Neural progenitor cell (in vitro differentiated cells): ENCODE data around the gene SPATA12. TPM values are rescaled to one million over a fixed set of nuclear protein-coding genes. Genes with fewer than 3 reads are reported as not detected.

Experiments used
- DNase-seq: peaks from one replicate; pipeline ENCODE4 v3.0.0-alpha.2; 2016; ENCODE audit warnings: low spot score
- H2AFZ ChIP-seq: fragments of 200-600 bp; sonication (generic); replicated peaks from 2 replicates; pipeline ENCODE4 v1.6.1; 2016; ENCODE audit warnings: antibody characterized with exemption
- H3F3A ChIP-seq: fragments of 200-600 bp; sonication (generic); 2 replicates; pipeline ENCODE4 v1.6.1; 2016; ENCODE audit warnings: antibody characterized with exemption, low read depth
- H3K27ac ChIP-seq: fragments of 200-600 bp; sonication (generic); 2 replicates; pipeline ENCODE4 v1.5.1; 2016; ENCODE audit warnings: mild to moderate bottlenecking
- H3K27me3 ChIP-seq: fragments of 200-600 bp; sonication (generic); 2 replicates; pipeline ENCODE4 v1.6.1; 2016; ENCODE audit warnings: mild to moderate bottlenecking, moderate library complexity
- H3K36me3 ChIP-seq: fragments of 200-600 bp; sonication (generic); 2 replicates; pipeline ENCODE4 v1.5.1; 2016
- H3K4me1 ChIP-seq: fragments of 200-600 bp; sonication (generic); 2 replicates; pipeline ENCODE4 v1.6.1; 2016; ENCODE audit warnings: mixed run types
- H3K4me2 ChIP-seq: fragments of 200-600 bp; sonication (generic); 2 replicates; pipeline ENCODE4 v1.6.1; 2016
- H3K4me3 ChIP-seq: fragments of 200-600 bp; sonication (generic); 2 replicates; pipeline ENCODE4 v1.5.1; 2016
- H3K79me2 ChIP-seq: fragments of 200-600 bp; sonication (generic); 2 replicates; pipeline ENCODE4 v1.6.1; 2016; ENCODE audit warnings: low read depth
- H3K9ac ChIP-seq: fragments of 200-600 bp; sonication (generic); 2 replicates; pipeline ENCODE4 v1.6.1; 2016
- H3K9me3 ChIP-seq: fragments of 200-600 bp; sonication (generic); 2 replicates; pipeline ENCODE4 v1.5.1; 2016; ENCODE audit warnings: low read depth
- H4K20me1 ChIP-seq: fragments of 200-600 bp; sonication (generic); 2 replicates; pipeline ENCODE4 v1.6.1; 2016; ENCODE audit warnings: low read depth
- H3K27ac Mint-ChIP-seq: 3 replicates; pipeline ENCODE4 v1.8.0; 2021; ENCODE audit warnings: mixed read lengths
- H3K27me3 Mint-ChIP-seq: 2 replicates; pipeline ENCODE4 v1.8.0; 2022; ENCODE audit warnings: low read depth, mild to moderate bottlenecking, inconsistent platforms, moderate library complexity, mixed read lengths; ENCODE audit not compliant: insufficient read depth
- H3K36me3 Mint-ChIP-seq: 3 replicates; pipeline ENCODE4 v1.8.0; 2021; ENCODE audit warnings: mixed read lengths
- H3K4me1 Mint-ChIP-seq: 3 replicates; pipeline ENCODE4 v1.8.0; 2021; ENCODE audit warnings: mixed read lengths
- H3K4me3 Mint-ChIP-seq: 3 replicates; pipeline ENCODE4 v1.8.0; 2021; ENCODE audit warnings: mild to moderate bottlenecking, moderate library complexity, mixed read lengths
- H3K9me3 Mint-ChIP-seq: 3 replicates; pipeline ENCODE4 v1.8.0; 2020; ENCODE audit warnings: mixed read lengths
- CTCF ChIP-seq: fragments of 200-600 bp; sonication (generic); IDR thresholded peaks from 2 replicates; pipeline ENCODE4 v1.5.1; 2017; ENCODE audit warnings: antibody characterized with exemption, mild to moderate bottlenecking
- EZH2 ChIP-seq: fragments of 200-600 bp; sonication (generic); IDR thresholded peaks from 2 replicates; pipeline ENCODE4 v1.6.1; 2017; ENCODE audit warnings: antibody characterized with exemption, mild to moderate bottlenecking, moderate library complexity
- EZH2phosphoT487 ChIP-seq: fragments of 200-600 bp; sonication (generic); IDR thresholded peaks from 2 replicates; pipeline ENCODE4 v1.6.1; 2017; ENCODE audit warnings: antibody characterized with exemption
- total RNA-seq: library from RNA; depleted of rRNA; stranded (reverse); fragments of >200 nt; gene quantifications from 2 replicates; pipeline ENCODE4 v1.2.3, GENCODE V29; 2015; ENCODE audit warnings: low replicate concordance

SPATA12 gene
- total RNA-seq, 1 donor from 2014 or later = 0.17 TPM

GRCh38 chr3:57031631-57032541 is 28.6 kb upstream of the SPATA12 start:
- H3K4me3 ChIP-seq = no peak overlapping the region
- no peak for TF ChIP-seq CTCF
- TF ChIP-seq EZH2 = no peak
- TF ChIP-seq EZH2phosphoT487 = no peak
- DNase-seq = no peak
- H3K27ac ChIP-seq = no peak overlapping the region
- Mint-ChIP-seq H3K4me1 (peaks cover 6% of the 10 kb centered on the region), H3K4me3 (no peak overlapping the region), H3K36me3 (no peaks in the 10 kb centered on the region), H3K9me3 (no peaks in the 10 kb centered on the region), H3K27ac (no peak overlapping the region), H3K27me3 (peaks cover 3% of the 10 kb centered on the region)
- no peak overlapping the region for H3K4me2 ChIP-seq
- H3K36me3 ChIP-seq = no peaks in the 10 kb centered on the region
- H3K9ac ChIP-seq = no peak overlapping the region
- H2AFZ ChIP-seq = no peak overlapping the region
- no peaks in the 10 kb centered on the region for H4K20me1 ChIP-seq
- H3K79me2 ChIP-seq = no peaks in the 10 kb centered on the region
- no peaks in the 10 kb centered on the region for H3K9me3 ChIP-seq
- H3K27me3 ChIP-seq = no peaks in the 10 kb centered on the region
- no peaks in the 10 kb centered on the region for H3K4me1 ChIP-seq
- H3F3A ChIP-seq = no peaks in the 10 kb centered on the region

- H3K4me3 ChIP-seq = no peak overlapping the region
- H3K79me2 ChIP-seq = no peaks in the 10 kb centered on the region
- no peaks in the 10 kb centered on the region for H3K9me3 ChIP-seq
- DNase-seq = no peak
- peaks cover 3% of the 10 kb centered on the region for H3K27me3 Mint-ChIP-seq
- H4K20me1 ChIP-seq = no peaks in the 10 kb centered on the region
- no peaks in the 10 kb centered on the region for H3K9me3 Mint-ChIP-seq
- H3K4me1 ChIP-seq = no peaks in the 10 kb centered on the region
- no peaks in the 10 kb centered on the region for H3K27me3 ChIP-seq
- no peak overlapping the region for H3K9ac ChIP-seq
- H2AFZ ChIP-seq = no peak overlapping the region
- H3K27ac ChIP-seq = no peak overlapping the region
- H3K4me2 ChIP-seq = no peak overlapping the region
- H3K36me3 Mint-ChIP-seq = no peaks in the 10 kb centered on the region
- no peaks in the 10 kb centered on the region for H3K36me3 ChIP-seq
- no peak overlapping the region for H3K27ac Mint-ChIP-seq
- no peak for TF ChIP-seq EZH2phosphoT487
- H3K4me3 Mint-ChIP-seq = no peak overlapping the region
- no peaks in the 10 kb centered on the region for H3F3A ChIP-seq
- no peaks in the 10 kb centered on the region for H3K4me1 Mint-ChIP-seq
Measured at GRCh38 chr3:57036952-57037351, 23.5 kb upstream of the SPATA12 start.

- Histone ChIP-seq H3K9ac (no peak overlapping the region), H3F3A (no peaks in the 10 kb centered on the region), H3K36me3 (no peaks in the 10 kb centered on the region), H3K27ac (no peak overlapping the region), H3K4me3 (no peak overlapping the region), H3K27me3 (no peaks in the 10 kb centered on the region), H3K79me2 (no peaks in the 10 kb centered on the region), H4K20me1 (no peaks in the 10 kb centered on the region), H3K4me2 (no peak overlapping the region), H3K9me3 (no peaks in the 10 kb centered on the region), H2AFZ (no peak overlapping the region), H3K4me1 (no peaks in the 10 kb centered on the region)
- no peak for DNase-seq
- H3K27ac Mint-ChIP-seq = no peak overlapping the region
- no peaks in the 10 kb centered on the region for H3K4me1 Mint-ChIP-seq
- peaks cover 3% of the 10 kb centered on the region for H3K27me3 Mint-ChIP-seq
- TF ChIP-seq EZH2phosphoT487 (no peak), EZH2 (no peak), CTCF (no peak)
- H3K4me3 Mint-ChIP-seq = no peak overlapping the region
- no peaks in the 10 kb centered on the region for H3K9me3 Mint-ChIP-seq
- H3K36me3 Mint-ChIP-seq = peaks cover 1% of the 10 kb centered on the region
Measured at GRCh38 chr3:57038466-57039164, 21.8 kb upstream of the SPATA12 start.
